GM19328 (cell line): Measurements from ENCODE around the gene SNRPA1.

Experiments used
- ATAC-seq: cut with Tn5 transposase; IDR thresholded peaks from one replicate; pipeline ENCODE4 v1.9.1; 2021; ENCODE audit warnings: mild to moderate bottlenecking, moderate library complexity; ENCODE audit not compliant: unreplicated experiment

The SNRPA1 gene

GRCh38 chr15:101264911-101265641 lies 30.0 kb downstream of the SNRPA1 start:
- no peak for ATAC-seq

- ATAC-seq, result no peak
Measured at GRCh38 chr15:101264011-101264410, 31.0 kb downstream of the SNRPA1 start.

- ATAC-seq, result no peak
Measured at GRCh38 chr15:101262551-101262950, 32.5 kb downstream of the SNRPA1 start.

- no peak for ATAC-seq
Measured at GRCh38 chr15:101258238-101259144, 36.6 kb downstream of the SNRPA1 start.

- ATAC-seq, result no peak
Measured at GRCh38 chr15:101256757-101257156, 38.3 kb downstream of the SNRPA1 start.

GRCh38 chr15:101255615-101256241 lies 39.3 kb downstream of the SNRPA1 start:
- ATAC-seq, result no peak

GRCh38 chr15:101255051-101255395 lies 40.0 kb downstream of the SNRPA1 start:
- ATAC-seq, result no peak

GRCh38 chr15:101254157-101255050 lies 40.6 kb downstream of the SNRPA1 start:
- ATAC-seq, result no peak

GRCh38 chr15:101252836-101253235 lies 42.2 kb downstream of the SNRPA1 start:
- no peak for ATAC-seq

GRCh38 chr15:101251830-101252820 lies 42.9 kb downstream of the SNRPA1 start, which contains the start of gene CHSY1:
TSS of gene CHSY1 (minus strand) at chr15:101252048. CDS start at chr15:101251456, 592 bp downstream.
- ATAC-seq, result peak; percentile 66

- peak; percentile 26 for ATAC-seq
Measured at GRCh38 chr15:101250873-101251829, 43.9 kb downstream of the SNRPA1 start.

GRCh38 chr15:101250341-101250831 lies 44.7 kb downstream of the SNRPA1 start:
- ATAC-seq, result no peak

GRCh38 chr15:101248274-101248673 lies 46.8 kb downstream of the SNRPA1 start:
- no peak for ATAC-seq

GRCh38 chr15:101246824-101247745 lies 48.0 kb downstream of the SNRPA1 start:
- no peak for ATAC-seq

- ATAC-seq, result no peak
Measured at GRCh38 chr15:101246391-101246790, 48.7 kb downstream of the SNRPA1 start.

GRCh38 chr15:101244889-101245668 lies 50.0 kb downstream of the SNRPA1 start:
- no peak for ATAC-seq
